Hippocampal formation (tissue), 2 donors: Measurements from ENCODE around the gene MEGF8.
A peak's percentile ranks its signal among the peaks of the same experiment; 100 is the strongest.

ENCODE experiments used
- DNase-seq, 2 donors: peaks; one replicate each; lab custom pipeline; 2025; lab: John Stamatoyannopoulos, UW

The MEGF8 gene

GRCh38 chr19:42325308-42325895, at the start of gene MEGF8:
Gene MEGF8 (plus strand): TSS chr19:42325635. CDS start chr19:42326244, 609 bp downstream.
- DNase-seq, result peak; percentile 96 to 99

- DNase-seq, result no peak
These were observed 49.2 kb upstream of the MEGF8 start for GRCh38 chr19:42276284-42276683.

GRCh38 chr19:42276821-42277220, 48.6 kb upstream of the MEGF8 start:
- no peak for DNase-seq

- no peak for DNase-seq
These were observed 47.5 kb upstream of the MEGF8 start for GRCh38 chr19:42277821-42278451.

- DNase-seq, result no peak
These were observed 46.8 kb upstream of the MEGF8 start for GRCh38 chr19:42278452-42279154.

GRCh38 chr19:42279155-42279901, 46.1 kb upstream of the MEGF8 start:
- DNase-seq, result peak in 1 of 2 donors; percentile 47

- peak; percentile 94 for DNase-seq
These were observed 45.3 kb upstream of the MEGF8 start for GRCh38 chr19:42279902-42280814.

- peak in 1 of 2 donors; percentile 69 for DNase-seq
These were observed 44.7 kb upstream of the MEGF8 start for GRCh38 chr19:42280815-42281145.

GRCh38 chr19:42281146-42281826, 44.1 kb upstream of the MEGF8 start:
- peak; percentile 67 to 78 for DNase-seq

GRCh38 chr19:42281827-42282762, 43.3 kb upstream of the MEGF8 start:
- peak in 1 of 2 donors; percentile 52 for DNase-seq

- DNase-seq, result no peak
These were observed 42.6 kb upstream of the MEGF8 start for GRCh38 chr19:42282819-42283187.

- DNase-seq, result peak; percentile 89 to 97
These were observed 42.0 kb upstream of the MEGF8 start for GRCh38 chr19:42283188-42284065.

- DNase-seq, result peak; percentile 71 to 82
These were observed 41.4 kb upstream of the MEGF8 start for GRCh38 chr19:42284066-42284501.

- DNase-seq, result no peak
These were observed 40.7 kb upstream of the MEGF8 start for GRCh38 chr19:42284591-42285341.

- no peak for DNase-seq
These were observed 39.9 kb upstream of the MEGF8 start for GRCh38 chr19:42285541-42285941.

- DNase-seq, result no peak
These were observed 39.5 kb upstream of the MEGF8 start for GRCh38 chr19:42285988-42286348.

- DNase-seq, result no peak
These were observed 39.0 kb upstream of the MEGF8 start for GRCh38 chr19:42286349-42287016.
